UCSD-AML1 (cell line): ENCODE results near the gene OR10H4.
"Not testable (repeated sequence)": the region's sequence is repeated elsewhere in the genome, so short reads cannot be mapped to it uniquely, and the experiment has no call there.

ENCODE experiments used
- DNase-seq: peaks from one replicate; lab custom pipeline; 2025; ENCODE audit not compliant: unreplicated experiment; lab: John Stamatoyannopoulos, UW

OR10H4 gene

GRCh38 chr19:15937771-15938170 is 11.0 kb upstream of the OR10H4 start:
- no peak for DNase-seq

- no peak for DNase-seq
These were observed 4.4 kb upstream of the OR10H4 start for GRCh38 chr19:15944401-15944800.

DNA sequence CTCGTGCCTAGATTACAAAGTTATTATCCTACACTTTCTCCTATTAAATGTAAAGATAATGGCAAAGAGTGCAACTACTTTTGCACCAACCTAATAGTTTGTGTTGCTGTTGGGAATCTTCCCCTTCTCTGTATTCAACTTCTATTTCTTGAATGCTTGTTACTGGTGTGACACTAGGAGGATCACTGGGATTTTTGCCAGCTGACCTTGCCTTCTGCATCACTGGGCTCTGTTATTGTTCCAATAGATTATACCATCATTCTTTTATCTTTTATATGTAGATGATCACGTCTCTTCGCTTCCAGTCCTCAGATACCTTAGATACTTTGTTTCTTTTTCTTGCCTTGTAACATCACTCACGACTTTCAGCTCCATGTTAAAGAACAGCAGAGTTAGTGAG is 3.5 kb upstream of the OR10H4 start:
- no peak for DNase-seq

DNA sequence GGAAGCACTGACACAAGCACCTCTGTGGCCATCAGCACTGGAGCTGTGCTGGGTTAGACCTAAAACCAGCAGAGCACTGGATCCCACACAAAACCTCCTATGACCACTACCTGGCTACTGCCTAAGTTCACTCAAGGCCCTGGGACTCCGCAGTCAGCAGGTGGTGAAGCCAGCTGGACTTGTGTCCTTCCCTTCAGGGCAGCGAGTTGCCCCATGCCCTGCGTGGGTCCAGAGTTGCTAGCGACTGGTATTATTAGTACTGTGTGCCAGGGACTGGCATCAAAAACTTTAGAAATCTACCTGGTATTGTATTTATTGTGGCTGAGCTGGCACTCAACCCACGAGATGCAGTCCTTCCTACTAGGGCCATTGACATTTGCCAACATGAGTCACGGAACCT is 6.0 kb downstream of the OR10H4 start:
- DNase-seq, result no peak

DNA sequence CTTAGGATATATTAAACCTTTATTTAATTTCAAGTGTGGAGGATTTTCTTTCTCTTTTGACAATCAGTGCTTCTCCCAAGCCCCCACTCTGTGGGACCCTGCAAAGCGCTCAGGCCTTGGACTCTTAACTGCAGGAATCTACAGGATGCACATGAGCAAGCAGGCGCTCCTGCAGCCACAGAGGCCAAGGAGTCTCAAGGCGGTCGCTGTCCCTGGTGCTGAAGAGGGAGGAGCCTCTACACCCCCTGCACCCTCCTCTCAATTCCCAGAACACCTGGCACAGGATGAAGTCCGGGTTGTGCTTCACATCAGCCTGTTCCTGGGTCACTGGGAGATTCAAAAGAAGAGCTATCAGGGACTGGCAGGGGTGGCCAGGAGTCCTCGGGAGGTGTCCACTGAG is 13.5 kb downstream of the OR10H4 start:
- DNase-seq, result no peak

DNA sequence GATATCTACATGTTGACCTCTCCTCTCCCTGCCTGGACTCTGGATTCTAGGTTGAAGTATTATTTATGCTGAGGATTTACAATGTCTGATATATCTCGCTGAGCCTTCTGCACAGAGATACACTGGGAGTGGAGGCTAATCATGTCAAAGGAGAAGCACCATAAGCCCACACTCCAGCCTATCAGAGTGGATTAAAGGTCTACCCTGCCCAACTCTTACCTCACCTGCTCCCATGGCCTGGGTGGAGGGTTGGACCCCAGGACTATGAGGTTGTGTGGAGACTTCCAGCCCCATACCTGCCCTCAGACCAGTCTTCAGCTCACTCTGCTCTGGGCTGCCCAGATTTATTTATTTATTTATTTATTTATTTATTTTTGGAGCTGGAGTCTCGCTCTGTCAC is 15.4 kb downstream of the OR10H4 start:
- DNase-seq, result no peak

DNA sequence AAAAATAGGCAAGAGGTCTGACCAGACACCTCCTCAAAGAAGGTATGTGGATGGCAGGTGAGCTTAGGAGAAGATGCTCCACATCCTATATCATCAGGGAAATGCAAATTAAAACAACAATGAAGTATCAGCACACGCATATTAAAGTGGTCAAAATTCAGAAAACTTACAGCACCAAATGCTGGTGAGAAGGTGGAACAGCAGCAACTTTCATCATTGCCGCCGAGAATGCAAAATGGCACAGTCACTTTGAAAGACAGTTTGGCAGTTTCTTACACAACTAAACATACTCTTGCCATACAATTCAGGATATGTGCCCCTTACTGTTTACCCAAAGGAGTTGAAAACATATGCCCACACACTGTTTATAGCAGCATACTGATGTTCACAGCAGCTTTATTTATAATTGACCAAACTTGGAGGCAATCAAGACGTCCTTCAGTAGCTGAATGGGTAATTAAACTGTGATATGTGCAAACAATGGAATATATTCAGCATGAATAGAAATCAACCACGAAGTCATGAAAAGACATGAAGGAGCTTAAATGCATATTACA is 22.5 kb downstream of the OR10H4 start:
- no peak for DNase-seq

DNA sequence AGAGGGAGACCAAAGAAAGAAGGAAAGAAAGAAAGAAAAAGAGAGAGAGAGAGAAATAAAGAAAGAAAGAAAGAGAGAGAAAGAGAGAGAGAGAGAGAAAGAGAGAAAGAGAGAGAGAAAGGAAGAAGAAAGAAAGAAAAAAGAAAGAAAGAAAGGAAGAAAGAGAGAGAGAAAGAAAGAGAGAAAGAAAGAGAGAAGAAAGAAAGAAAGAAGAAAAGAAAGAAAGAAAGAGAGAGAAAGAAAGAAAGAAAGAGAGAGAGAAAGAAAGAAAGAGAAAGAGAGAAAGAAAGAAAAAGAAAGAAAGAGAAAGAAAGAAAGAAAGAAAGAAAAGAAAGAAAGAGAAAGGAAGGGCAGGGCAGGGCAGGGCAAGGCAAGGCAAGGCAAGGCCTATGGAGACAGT is 23.2 kb downstream of the OR10H4 start:
- not testable (repeated sequence) for DNase-seq

DNA sequence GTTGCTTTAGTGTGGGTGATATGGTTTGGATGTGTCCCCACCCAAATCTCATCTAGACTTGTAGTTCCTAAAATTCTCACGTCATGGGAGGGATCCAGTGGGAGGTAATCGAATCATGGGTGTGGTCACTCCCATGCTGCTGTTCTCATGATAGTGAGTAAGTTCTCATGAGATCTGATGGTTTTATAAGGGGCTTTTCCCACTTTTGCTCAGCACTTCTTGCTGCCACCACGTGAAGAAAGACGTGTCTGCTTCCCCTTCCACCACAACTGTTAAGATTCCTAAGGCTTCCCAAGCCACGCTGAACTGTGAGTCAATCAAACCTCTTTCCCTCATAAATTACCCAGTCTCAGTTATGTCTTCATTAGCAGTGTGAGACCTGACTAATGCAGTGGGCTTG is 26.0 kb downstream of the OR10H4 start:
- no peak for DNase-seq

- DNase-seq, result no peak
These were observed 28.3 kb downstream of the OR10H4 start for GRCh38 chr19:15976836-15977689.

GRCh38 chr19:15977690-15978089 is 28.9 kb downstream of the OR10H4 start:
- DNase-seq, result no peak

DNA sequence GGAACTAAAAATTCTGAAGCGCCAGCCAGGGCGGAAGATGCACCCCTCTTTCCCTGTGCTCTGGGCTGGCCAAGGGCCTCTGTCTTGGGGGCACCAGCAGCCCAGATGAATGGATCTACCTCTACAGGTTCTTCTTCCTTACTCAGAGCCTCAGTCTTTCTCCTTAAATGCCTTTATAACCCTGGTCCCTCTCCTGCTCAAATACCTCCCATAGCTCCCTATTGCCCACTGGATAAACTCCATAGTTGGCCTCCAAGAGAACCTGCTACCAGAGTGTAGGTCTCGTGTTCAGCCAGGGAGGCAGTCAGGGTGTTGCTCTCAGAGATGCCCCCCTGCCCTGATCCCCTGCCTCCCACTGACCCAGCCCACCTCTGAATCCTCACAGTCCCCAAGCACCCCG is 30.5 kb downstream of the OR10H4 start:
- no peak for DNase-seq

- DNase-seq, result not testable (repeated sequence)
These were observed 37.0 kb downstream of the OR10H4 start for GRCh38 chr19:15985831-15986230.

- DNase-seq, result no peak
These were observed 37.9 kb downstream of the OR10H4 start for GRCh38 chr19:15986701-15987100.

GRCh38 chr19:15989889-15990288 is 41.1 kb downstream of the OR10H4 start:
- DNase-seq, result no peak

DNA sequence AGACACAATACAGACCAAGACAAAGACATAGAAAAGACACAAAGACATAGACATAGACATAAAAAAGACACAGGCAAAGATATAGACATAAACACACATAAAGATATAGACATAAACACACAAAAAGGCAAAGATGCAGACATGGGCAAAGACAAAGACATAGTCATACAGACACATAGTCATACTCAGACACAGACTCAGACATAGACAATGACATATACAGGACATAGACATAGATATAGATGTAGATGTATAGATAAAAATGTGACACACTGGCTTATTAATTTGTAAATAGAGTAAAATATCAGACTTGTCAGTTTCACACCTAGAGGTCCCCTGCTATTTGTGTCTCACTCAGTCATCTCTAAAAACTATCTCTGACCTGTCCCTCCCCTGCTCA is 42.8 kb downstream of the OR10H4 start:
- no peak for DNase-seq

GRCh38 chr19:15992014-15992413 is 43.2 kb downstream of the OR10H4 start:
- no peak for DNase-seq

DNA sequence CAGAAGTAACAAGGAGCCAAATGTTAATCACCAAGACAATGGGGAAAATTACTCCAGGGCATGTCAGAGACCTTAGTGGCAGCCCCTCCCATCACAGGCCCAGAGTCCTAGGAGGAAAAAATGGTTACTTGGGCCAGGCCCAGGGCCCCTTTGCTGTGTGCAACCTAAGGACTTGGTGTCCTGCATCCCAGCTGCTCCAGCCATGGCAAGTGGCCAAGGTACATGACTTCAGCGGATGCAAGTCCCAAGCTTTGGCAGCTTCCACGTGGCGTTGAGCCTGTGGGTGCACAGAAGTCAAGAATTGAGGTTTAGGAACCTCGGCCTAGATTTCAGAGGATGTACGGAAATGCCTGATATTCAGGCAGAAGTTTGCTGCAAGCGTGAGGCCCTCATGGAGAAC is 46.7 kb downstream of the OR10H4 start:
- DNase-seq, result no peak

- no peak for DNase-seq
These were observed 49.4 kb downstream of the OR10H4 start for GRCh38 chr19:15998166-15998565.
